Gastrocnemius medialis (tissue), 4 donors: ENCODE results near the gene ATG14. TPM values are rescaled to one million over a fixed set of nuclear protein-coding genes. Genes with fewer than 3 reads are reported as not detected.

Source experiments
- ATAC-seq, 2 donors: fragments of 150-250 bp; one replicate each; pipeline ENCODE4 v1.9.1; 2016
- DNase-seq, 2 donors: peaks; one replicate each; pipeline ENCODE4 v3.0.0-alpha.2; 2019
- H3K27ac ChIP-seq, 4 donors: fragments of 200-600 bp; sonication (generic); 1 replicate in 1 of 4; 2 replicates in 3 of 4; pipeline ENCODE4 v1.5.1; 2016 to 2018; ENCODE audit warnings: mild to moderate bottlenecking in 2 of 4, moderate library complexity in 1 of 4
- H3K27me3 ChIP-seq, 3 donors: fragments of 200-600 bp; sonication (generic) in 2 of 3; 1 replicate in 1 of 3; 2 replicates in 2 of 3; pipeline versions ENCODE4 v1.5.1 to v1.6.0; 2016 to 2019; ENCODE audit warnings: mild to moderate bottlenecking in 1 of 3, moderate library complexity in 1 of 3
- H3K36me3 ChIP-seq, 2 donors: fragments of 200-600 bp; sonication (generic) in 1 of 2; one replicate each; pipeline ENCODE4 v1.5.1; 2017 to 2018
- H3K4me1 ChIP-seq, 2 donors: fragments of 200-600 bp; sonication (generic) in 1 of 2; one replicate each; pipeline ENCODE4 v1.5.1; 2016 to 2017; ENCODE audit warnings: mild to moderate bottlenecking in 2 of 2
- H3K4me3 ChIP-seq, 4 donors: fragments of 200-600 bp; sonication (generic) in 3 of 4; 1 replicate in 1 of 4; 2 replicates in 3 of 4; pipeline ENCODE4 v1.5.1; 2016 to 2019; ENCODE audit warnings: mild to moderate bottlenecking in 2 of 4
- H3K9me3 ChIP-seq, 3 donors: fragments of 200-600 bp; sonication (generic) in 2 of 3; 1 replicate in 1 of 3; 2 replicates in 2 of 3; pipeline ENCODE4 v1.5.1; 2016 to 2019
- CTCF ChIP-seq, 5 experiments: fragments of 450-650 bp in 3 of 5; fragments of 200-600 bp in 2 of 5; sonication (generic) in 2 of 5; IDR thresholded peaks in 4 of 5; conservative IDR thresholded peaks in 1 of 5; 1 replicate in 4 of 5; 2 replicates in 1 of 5; pipeline ENCODE4 v1.5.1; 2016 to 2019; ENCODE audit warnings: antibody characterized with exemption in 5 of 5, mild to moderate bottlenecking in 3 of 5, moderate library complexity in 3 of 5
- POLR2A ChIP-seq, 2 donors: fragments of 450-650 bp; IDR thresholded peaks; one replicate each; pipeline ENCODE4 v1.6.1; 2017; ENCODE audit warnings: antibody characterized with exemption in 2 of 2, mild to moderate bottlenecking in 2 of 2, moderate library complexity in 2 of 2
- in situ Hi-C, 4 donors: fragments of 200-750 bp; cut with MboI; loops; one replicate each; pipeline versions ENCODE4 v1.15.0 to v1.8.0; 2017; ENCODE audit warnings: low sequenced_read_pairs in 4 of 4
- intact Hi-C: fragments of 100-400 bp; cut with DNase I; formaldehyde crosslinking; loops from one replicate; pipeline ENCODE4 v1.15.1; 2023; ENCODE audit warnings: low total_unique reads
- total RNA-seq, 4 donors: library from RNA; depleted of rRNA; stranded (reverse); fragments of >200 nt; gene quantifications; one replicate each; pipeline versions ENCODE4 v1.1.0 to v1.2.3, GENCODE V29; 2016

ATG14 gene
- total RNA-seq, 4 donors from 2014 or later = 12.6 to 20.0 (median 15.6) TPM

DNA sequence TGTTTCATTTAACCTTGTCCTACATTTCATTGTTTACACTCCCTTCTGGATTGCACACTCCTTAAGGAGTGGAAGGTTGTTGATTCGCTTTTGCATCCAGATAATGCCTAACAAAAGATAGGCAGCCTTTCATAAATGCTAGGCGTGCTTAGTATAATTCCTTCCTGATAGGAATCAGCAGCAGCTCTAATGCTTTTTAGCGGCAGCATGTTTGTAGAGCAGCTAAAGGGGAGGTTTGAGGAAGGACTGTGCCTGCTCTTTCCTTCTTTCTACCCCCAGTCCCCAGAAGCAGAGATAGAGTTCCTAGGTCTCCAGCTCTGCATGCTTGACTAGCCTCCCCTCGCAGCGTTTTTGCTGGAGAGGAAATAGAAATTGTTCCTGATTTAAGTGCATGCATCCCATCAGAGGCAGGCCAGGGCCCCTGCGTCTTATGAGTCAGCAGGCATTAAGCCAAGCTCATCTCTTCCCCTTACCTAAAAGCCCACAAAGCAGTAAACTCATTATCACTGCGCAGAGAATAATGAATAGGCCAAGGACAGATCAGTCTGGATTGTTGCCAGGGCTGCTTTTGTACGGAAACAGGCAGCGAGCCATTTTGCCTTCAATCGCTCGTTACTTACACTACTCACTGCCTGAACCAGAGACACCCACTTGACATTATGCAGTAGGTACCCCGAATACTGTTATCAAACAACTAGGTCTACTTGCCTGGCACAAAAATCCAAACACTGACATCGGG, 42.8 kb upstream of the ATG14 start:
- intact Hi-C loops (no loop called here), in situ Hi-C loops (no loop called here)
- Histone ChIP-seq H3K27ac (no peak overlapping the region), H3K4me3 (no peak overlapping the region), H3K36me3 (no peaks in the 10 kb centered on the region), H3K9me3 (no peaks in the 10 kb centered on the region), H3K27me3 (no peaks in the 10 kb centered on the region), H3K4me1 (peaks cover 0 to 8% of the 10 kb centered on the region in 2 donors)
- ATAC-seq (no peak), DNase-seq (no peak)
- TF ChIP-seq CTCF (IDR thresholded peaks at IDR 0.05 in 4 of 5, conservative IDR thresholded peaks at IDR 0.05 in 1 of 5) (no peak), POLR2A (IDR thresholded peaks at IDR 0.05) (no peak)

GRCh38 chr14:55451950-55452349, 40.3 kb upstream of the ATG14 start:
- Histone ChIP-seq H3K4me1 (peaks cover 0 to 8% of the 10 kb centered on the region in 2 donors), H3K27ac (no peak overlapping the region), H3K36me3 (no peaks in the 10 kb centered on the region), H3K9me3 (no peaks in the 10 kb centered on the region), H3K4me3 (no peak overlapping the region), H3K27me3 (no peaks in the 10 kb centered on the region)
- DNase-seq (no peak), ATAC-seq (no peak)
- in situ Hi-C loops = no loop called here
- intact Hi-C loops = no loop called here
- TF ChIP-seq CTCF (IDR thresholded peaks at IDR 0.05 in 4 of 5, conservative IDR thresholded peaks at IDR 0.05 in 1 of 5) (no peak), POLR2A (IDR thresholded peaks at IDR 0.05) (no peak)

DNA sequence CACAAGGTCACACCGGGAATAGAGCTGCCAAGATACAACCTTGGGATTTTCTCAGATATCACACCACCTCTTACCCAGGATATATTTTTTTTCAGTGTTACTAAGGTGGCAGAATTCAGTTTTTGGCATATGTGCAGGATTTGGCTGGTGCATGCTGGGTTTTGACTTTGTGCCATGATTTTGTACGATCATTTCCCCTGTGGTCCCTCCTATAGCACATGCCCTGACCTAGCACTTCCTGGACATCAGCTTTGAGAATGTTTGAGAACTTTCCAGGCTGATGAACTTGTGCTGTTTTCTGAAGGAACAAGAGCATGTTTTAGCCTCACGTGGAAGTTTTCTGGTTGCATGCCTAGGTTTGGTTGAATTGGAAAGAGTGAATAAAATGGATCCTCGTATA, 39.8 kb upstream of the ATG14 start:
- no peak for ATAC-seq
- intact Hi-C loops (no loop called here), in situ Hi-C loops (no loop called here)

GRCh38 chr14:55450987-55451386, 39.4 kb upstream of the ATG14 start:
- H3K4me3 ChIP-seq = no peak overlapping the region
- TF ChIP-seq POLR2A (IDR thresholded peaks at IDR 0.05) = no peak
- H3K36me3 ChIP-seq = no peaks in the 10 kb centered on the region
- DNase-seq = no peak
- no peak overlapping the region for H3K27ac ChIP-seq
- no peaks in the 10 kb centered on the region for H3K27me3 ChIP-seq
- no peaks in the 10 kb centered on the region for H3K9me3 ChIP-seq
- no peak for ATAC-seq
- peaks cover 0 to 8% of the 10 kb centered on the region in 2 donors for H3K4me1 ChIP-seq
- intact Hi-C loops (no loop called here), in situ Hi-C loops (no loop called here)

More for the DNA sequence above, 39.8 kb upstream of the ATG14 start:
- Histone ChIP-seq H3K27me3 (no peaks in the 10 kb centered on the region), H3K27ac (no peak overlapping the region), H3K4me1 (peaks cover 0 to 8% of the 10 kb centered on the region in 2 donors), H3K9me3 (no peaks in the 10 kb centered on the region), H3K36me3 (no peaks in the 10 kb centered on the region), H3K4me3 (no peak overlapping the region)
- DNase-seq = no peak
- TF ChIP-seq POLR2A (IDR thresholded peaks at IDR 0.05) = no peak
- TF ChIP-seq CTCF (IDR thresholded peaks at IDR 0.05 in 4 of 5, conservative IDR thresholded peaks at IDR 0.05 in 1 of 5) = no peak

GRCh38 chr14:55450539-55450938, 38.9 kb upstream of the ATG14 start:
- Histone ChIP-seq H3K4me1 (peaks cover 0 to 8% of the 10 kb centered on the region in 2 donors), H3K27ac (no peak overlapping the region), H3K36me3 (no peaks in the 10 kb centered on the region), H3K27me3 (no peaks in the 10 kb centered on the region), H3K9me3 (no peaks in the 10 kb centered on the region), H3K4me3 (no peak overlapping the region)
- TF ChIP-seq CTCF (IDR thresholded peaks at IDR 0.05 in 4 of 5, conservative IDR thresholded peaks at IDR 0.05 in 1 of 5) = no peak
- TF ChIP-seq POLR2A (IDR thresholded peaks at IDR 0.05) = no peak
- DNase-seq (no peak), ATAC-seq (no peak)
- in situ Hi-C loops = no loop called here
- intact Hi-C loops = no loop called here
